Stomach (tissue), 9 donors: ENCODE data around the gene CRY2. TPM values are rescaled to one million over a fixed set of nuclear protein-coding genes. Genes with fewer than 3 reads are reported as not detected.
"Not testable (repeated sequence)": the region's sequence is repeated elsewhere in the genome, so short reads cannot be mapped to it uniquely, and the experiment has no call there.

ENCODE experiments used
- DNase-seq, 2 donors: peaks; one replicate each; pipeline versions ENCODE4 v3.0.0 to v3.0.0-alpha.2; 2013 to 2019
- H3K27ac ChIP-seq, 5 donors: fragments of 200-600 bp in 4 of 5; sonication (generic) in 4 of 5; one replicate each; pipeline ENCODE4 v1.5.1; 2013 to 2019; ENCODE audit warnings: mild to moderate bottlenecking in 1 of 5, moderate library complexity in 1 of 5
- H3K27me3 ChIP-seq, 3 donors: fragments of 200-600 bp; sonication (generic); one replicate each; pipeline ENCODE4 v1.5.1; 2017 to 2019; ENCODE audit warnings: mixed run types in 1 of 3
- H3K36me3 ChIP-seq, 4 donors: fragments of 200-600 bp; sonication (generic); 1 replicate in 3 of 4; 2 replicates in 1 of 4; pipeline ENCODE4 v1.5.1; 2016 to 2019
- H3K4me1 ChIP-seq, 4 donors: fragments of 200-600 bp; sonication (generic); one replicate each; pipeline ENCODE4 v1.5.1; 2016 to 2019
- H3K4me3 ChIP-seq, 4 donors: fragments of 200-600 bp; sonication (generic) in 3 of 4; one replicate each; pipeline ENCODE4 v1.5.1; 2016 to 2019; ENCODE audit warnings: mild to moderate bottlenecking in 1 of 4
- H3K9me3 ChIP-seq, 4 donors: fragments of 200-600 bp; sonication (generic); one replicate each; pipeline ENCODE4 v1.5.1; 2016 to 2019
- CTCF ChIP-seq, 7 experiments: fragments of 450-650 bp in 4 of 7; fragments of 200-600 bp in 3 of 7; sonication (generic) in 3 of 7; IDR thresholded peaks; one replicate each; pipeline ENCODE4 v1.5.1; 2016 to 2019; ENCODE audit warnings: antibody characterized with exemption in 7 of 7, control low read depth in 2 of 7, mild to moderate bottlenecking in 1 of 7
- EP300 ChIP-seq: sonication (generic); formaldehyde crosslinking; IDR thresholded peaks from one replicate; pipeline ENCODE4 v1.6.1; 2017; ENCODE audit warnings: antibody characterized with exemption
- POLR2A ChIP-seq, 4 donors: fragments of 450-650 bp; IDR thresholded peaks; one replicate each; pipeline ENCODE4 v1.6.1; 2016; ENCODE audit warnings: antibody characterized with exemption in 4 of 4, control low read depth in 2 of 4, mild to moderate bottlenecking in 1 of 4, moderate library complexity in 1 of 4
- POLR2AphosphoS5 ChIP-seq, 3 donors: sonication (generic); formaldehyde crosslinking; IDR thresholded peaks; one replicate each; pipeline ENCODE4 v1.6.1; 2016; ENCODE audit warnings: antibody characterized with exemption in 3 of 3
- WGBS, 5 donors: extraction: QIAGEN DNeasy Blood & Tissue Kit in 3 of 5; methylation state at CpG; one replicate each; pipeline versions ENCODE4 v1.1.5 to v1.1.7; 2013 to 2018; 5-methylcytosine and 5-hydroxymethylcytosine counted together
- intact Hi-C: fragments of 100-400 bp; cut with DNase I; formaldehyde crosslinking; loops from one replicate; pipeline ENCODE4 v1.15.1; 2023; ENCODE audit warnings: low total_unique reads
- polyA plus RNA-seq, 3 donors: library from polyadenylated mRNA; stranded (reverse); fragments of 200-250 nt; gene quantifications; one replicate each; pipeline ENCODE4 v1.2.3, GENCODE V29; 2013
- total RNA-seq, 5 donors: library from RNA; depleted of rRNA; stranded (reverse); fragments of >200 nt; gene quantifications; one replicate each; pipeline versions ENCODE4 v1.1.0 to v1.2.3, GENCODE V29; 2014 to 2016
- donor health status: healthy with polysubstance abuse.
- donor health status: Bipolar disorder and iron deficiency.
- donor health status: healthy.

CRY2 gene
- total and polyA plus RNA-seq, 8 donors = 8.2 to 45.9 (median 27.2) TPM

DNA sequence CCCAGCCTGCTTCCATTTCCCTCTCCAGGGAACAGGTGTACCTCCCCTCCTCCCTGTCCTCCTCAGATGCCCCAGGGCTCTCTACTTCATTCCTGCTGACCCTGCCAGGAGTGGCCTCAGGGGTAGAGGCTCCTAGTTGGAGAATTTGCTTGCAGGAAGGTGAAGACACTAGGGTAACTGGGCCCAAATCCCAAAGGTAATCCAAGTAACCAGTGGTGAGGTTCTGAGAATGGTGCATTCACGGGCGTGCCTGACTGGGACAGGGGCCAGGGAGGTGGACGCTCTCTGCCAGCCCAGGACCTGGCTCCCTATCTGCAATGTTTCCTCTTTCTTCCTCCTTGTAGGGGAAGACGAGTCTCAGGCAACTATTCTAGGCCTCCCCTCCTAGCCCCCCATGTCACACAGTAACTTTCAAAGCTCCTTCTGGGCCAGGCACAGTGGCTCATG is 39.5 kb upstream of the CRY2 start:
- TF ChIP-seq CTCF (IDR thresholded peaks at IDR 0.05) (no peak), EP300 (no peak), POLR2AphosphoS5 (IDR thresholded peaks at IDR 0.05) (no peak), POLR2A (IDR thresholded peaks at IDR 0.05) (no peak)
- Histone ChIP-seq H3K9me3 (no peaks in the 10 kb centered on the region), H3K27ac (no peak overlapping the region), H3K4me1 (peaks cover 31 to 58% (median 50%) of the 10 kb centered on the region in 4 donors), H3K27me3 (no peaks in the 10 kb centered on the region), H3K4me3 (peak overlapping the region in 2 of 4 donors; percentile 86 to 89), H3K36me3 (peaks cover 18 to 46% (median 45%) of the 10 kb centered on the region in 4 donors)
- intact Hi-C loops = no loop called here
- 29 to 49% (median 45%) methylated on average over 3 to 4 of the region's 4 CpGs for WGBS, 5 donors
- peak in 1 of 2 donors; percentile 36 for DNase-seq

- Histone ChIP-seq H3K36me3 (peaks cover 18 to 50% (median 46%) of the 10 kb centered on the region in 4 donors), H3K4me1 (peaks cover 31 to 58% (median 48%) of the 10 kb centered on the region in 4 donors), H3K4me3 (peak overlapping the region in 1 of 4 donors; percentile 89)
- H3K27ac ChIP-seq, DNase-seq, intact Hi-C loops, H3K9me3 ChIP-seq, H3K27me3 ChIP-seq: not testable (repeated sequence)
- WGBS, 5 donors = 92 to 99% (median 97%) methylated on average over 6 of the region's 6 CpGs
These were observed 38.8 kb upstream of the CRY2 start for GRCh38 chr11:45808427-45808826.

DNA sequence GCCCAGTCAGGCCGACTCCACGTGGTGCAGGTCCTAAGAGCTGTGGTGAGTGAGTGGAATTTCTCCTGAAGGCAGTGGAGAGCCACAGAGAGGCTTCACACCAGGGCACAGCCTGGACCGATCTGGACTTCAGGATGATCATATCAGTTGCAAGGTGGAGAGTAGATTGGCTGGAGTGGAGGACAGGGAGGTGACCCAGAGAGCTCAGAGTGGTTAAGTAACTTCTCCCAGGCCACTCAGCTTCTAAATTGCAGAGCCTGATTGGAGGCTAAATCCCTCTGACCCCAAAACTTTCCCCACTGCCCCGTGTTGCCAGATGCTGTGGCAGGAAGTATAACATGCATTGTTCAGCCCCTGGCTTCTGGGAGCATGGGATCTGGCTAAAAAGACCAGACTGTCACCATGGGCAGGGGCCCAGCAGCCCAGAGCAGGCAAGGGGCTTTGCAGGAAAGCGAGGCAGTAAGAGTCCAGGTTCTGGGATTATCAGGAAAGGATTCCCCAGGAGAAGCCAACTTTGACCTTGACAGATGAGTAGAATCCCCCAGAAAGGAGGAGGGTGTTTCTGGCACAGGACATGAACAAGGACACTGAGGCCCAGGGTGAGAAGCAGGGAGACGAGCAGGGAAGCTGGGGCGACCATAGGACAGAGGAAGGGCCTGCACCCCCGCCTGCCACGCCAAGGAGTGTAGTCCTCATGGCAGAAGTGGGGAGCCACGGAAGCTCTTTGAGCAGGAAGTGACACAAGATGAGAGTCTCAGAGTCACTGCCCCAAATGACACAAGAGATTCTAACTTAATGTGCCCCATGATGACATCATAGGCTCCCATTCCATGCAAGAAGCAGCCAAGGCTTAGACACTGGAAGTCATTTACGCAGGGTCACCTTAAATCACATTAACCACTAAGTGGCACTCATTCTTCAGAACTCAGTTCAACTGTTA is 37.5 kb upstream of the CRY2 start:
- Histone ChIP-seq H3K27me3 (no peaks in the 10 kb centered on the region), H3K4me3 (no peak overlapping the region), H3K9me3 (no peaks in the 10 kb centered on the region), H3K4me1 (peaks cover 31 to 47% (median 42%) of the 10 kb centered on the region in 4 donors), H3K36me3 (peaks cover 18 to 50% (median 46%) of the 10 kb centered on the region in 4 donors), H3K27ac (no peak overlapping the region)
- 79 to 86% (median 82%) methylated on average over 11 of the region's 11 CpGs for WGBS, 5 donors
- DNase-seq = no peak
- intact Hi-C loops = no loop called here
- TF ChIP-seq POLR2AphosphoS5 (IDR thresholded peaks at IDR 0.05) (no peak), POLR2A (IDR thresholded peaks at IDR 0.05) (no peak), EP300 (no peak), CTCF (IDR thresholded peaks at IDR 0.05) (no peak)

DNA sequence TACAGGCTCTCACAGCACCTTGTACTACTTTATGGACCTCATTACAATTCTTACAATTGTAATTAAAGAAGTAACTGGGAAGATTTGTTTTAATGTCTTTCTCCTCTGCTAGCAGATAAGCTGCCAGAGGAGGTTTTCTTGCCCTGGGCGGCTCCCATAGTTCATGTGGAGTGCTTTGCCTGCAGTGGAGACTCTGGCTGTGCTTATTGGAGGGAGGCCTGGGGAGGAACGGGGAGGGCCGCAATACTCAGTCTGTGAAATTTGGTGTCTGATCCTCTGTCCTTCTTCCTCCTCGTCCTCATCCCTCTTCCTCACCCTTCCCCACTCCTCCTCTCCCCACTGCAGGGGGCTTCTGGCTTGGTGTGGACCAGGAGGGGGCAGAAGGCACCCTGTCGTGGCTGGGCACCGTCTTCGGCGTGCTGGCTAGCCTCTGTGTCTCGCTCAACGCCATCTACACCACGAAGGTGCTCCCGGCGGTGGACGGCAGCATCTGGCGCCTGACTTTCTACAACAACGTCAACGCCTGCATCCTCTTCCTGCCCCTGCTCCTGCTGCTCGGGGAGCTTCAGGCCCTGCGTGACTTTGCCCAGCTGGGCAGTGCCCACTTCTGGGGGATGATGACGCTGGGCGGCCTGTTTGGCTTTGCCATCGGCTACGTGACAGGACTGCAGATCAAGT is 36.7 kb upstream of the CRY2 start:
- TF ChIP-seq POLR2AphosphoS5 (IDR thresholded peaks at IDR 0.05) = no peak
- no peak for TF ChIP-seq EP300
- no peak for TF ChIP-seq POLR2A (IDR thresholded peaks at IDR 0.05)
- TF ChIP-seq CTCF (IDR thresholded peaks at IDR 0.05) = no peak
- DNase-seq = no peak
- H3K4me1 ChIP-seq = peaks cover 30 to 45% (median 39%) of the 10 kb centered on the region in 4 donors
- no peak overlapping the region for H3K4me3 ChIP-seq
- no peaks in the 10 kb centered on the region for H3K27me3 ChIP-seq
- no peak overlapping the region for H3K27ac ChIP-seq
- WGBS, 5 donors = 91 to 94% (median 94%) methylated on average over 19 to 23 of the region's 23 CpGs
- intact Hi-C loops = no loop called here
- H3K36me3 ChIP-seq = peaks cover 18 to 50% (median 46%) of the 10 kb centered on the region in 4 donors
- H3K9me3 ChIP-seq = no peaks in the 10 kb centered on the region
